Hindlimb muscle (tissue), 1 donor: ENCODE results near the gene MKI67. TPM values are rescaled to one million over a fixed set of nuclear protein-coding genes. Genes with fewer than 3 reads are reported as not detected.
"Not testable (repeated sequence)": the region's sequence is repeated elsewhere in the genome, so short reads cannot be mapped to it uniquely, and the experiment has no call there.

Experiments
- DNase-seq: peaks from one replicate; pipeline ENCODE4 v3.0.0-alpha.2; 2013
- polyA plus RNA-seq: library from polyadenylated mRNA; unstranded; fragments of 120-200 nt; gene quantifications from one replicate; pipeline ENCODE4 v1.2.1, GENCODE V29; 2013; ENCODE audit not compliant: insufficient read length

Gene MKI67
- polyA plus RNA-seq, 1 donor = 31.9 TPM

- no peak for DNase-seq
Observed at GRCh38 chr10:128102480-128103228, 23.6 kb downstream of the MKI67 start.

DNA sequence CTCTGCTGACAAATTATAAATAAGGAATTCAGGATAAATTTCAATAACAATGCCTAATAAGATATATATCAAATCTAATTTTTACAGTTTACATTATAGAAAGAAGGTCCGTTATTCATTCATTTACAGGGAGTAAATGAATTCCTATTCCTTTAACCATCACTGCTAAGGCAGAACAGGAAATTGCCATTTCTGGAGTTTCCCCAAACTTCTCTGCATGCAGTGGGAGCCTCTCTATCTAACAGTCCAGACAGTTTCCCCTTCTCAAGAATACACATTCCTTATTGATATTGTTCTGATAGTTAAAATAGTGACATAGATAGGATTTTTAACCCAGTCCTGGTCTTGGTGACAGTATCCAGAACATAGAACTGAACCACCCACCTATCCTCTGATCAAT, 24.3 kb downstream of the MKI67 start:
- DNase-seq = no peak

DNA sequence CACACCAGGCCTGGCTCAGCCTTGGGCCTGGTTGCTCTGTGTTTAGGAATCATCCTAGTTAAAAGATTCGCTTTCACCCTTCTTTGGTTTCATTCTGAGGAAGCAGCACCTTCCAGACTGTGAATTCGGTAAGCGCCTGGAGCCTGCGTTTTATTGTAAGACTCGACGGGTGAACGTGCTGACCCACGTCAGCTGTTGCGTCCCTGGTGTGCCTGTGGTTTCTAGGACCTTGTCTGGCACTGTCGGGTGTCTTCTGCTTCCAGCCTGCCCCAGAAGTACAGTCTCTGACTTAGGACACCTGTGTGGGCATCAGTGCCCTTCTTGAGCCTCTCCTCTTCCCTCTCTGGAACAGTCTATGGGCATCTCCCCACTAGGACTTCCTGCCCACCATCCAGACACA, 26.3 kb downstream of the MKI67 start:
- no peak for DNase-seq

- no peak for DNase-seq
Observed at GRCh38 chr10:128098631-128099030, 27.6 kb downstream of the MKI67 start.

- no peak for DNase-seq
Observed at GRCh38 chr10:128097783-128098182, 28.4 kb downstream of the MKI67 start.

DNA sequence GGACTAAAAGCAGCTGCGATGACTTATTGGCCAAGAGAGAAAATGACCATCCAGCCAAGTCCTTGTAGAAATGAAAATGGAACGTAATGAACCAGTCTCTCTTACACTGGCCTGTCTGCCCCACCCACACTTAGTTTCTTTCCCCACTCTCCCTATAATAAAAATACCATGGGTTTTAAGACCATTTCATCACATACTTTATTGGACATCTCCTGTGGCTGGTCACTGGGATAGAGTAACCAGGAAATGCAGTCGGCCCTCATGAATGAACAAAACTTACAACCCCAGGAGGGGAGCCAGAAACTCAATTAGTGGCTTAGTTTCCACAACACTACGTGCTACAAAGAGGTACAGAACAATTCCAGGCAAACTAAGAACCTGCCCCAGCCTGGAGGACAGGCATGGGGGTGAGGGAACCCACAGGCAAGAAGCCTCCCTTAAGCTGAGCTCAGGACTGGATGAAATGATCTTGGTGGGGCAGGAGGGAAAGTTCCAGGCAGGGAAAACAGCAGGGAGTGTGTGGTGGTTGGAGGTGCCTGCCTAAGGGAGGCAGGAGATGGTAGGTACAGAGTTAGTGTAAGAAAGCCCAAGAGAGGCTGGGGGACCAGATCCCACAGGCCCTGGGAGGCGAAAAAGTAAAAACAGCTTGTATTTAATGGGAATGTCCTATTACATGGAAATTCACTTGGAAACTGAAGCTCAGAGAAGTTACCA, 29.6 kb downstream of the MKI67 start:
- no peak for DNase-seq

GRCh38 chr10:128095753-128096469, 30.3 kb downstream of the MKI67 start:
- DNase-seq = no peak

GRCh38 chr10:128095027-128095752, 31.0 kb downstream of the MKI67 start:
- DNase-seq = no peak

GRCh38 chr10:128094596-128094995, 31.6 kb downstream of the MKI67 start:
- not testable (repeated sequence) for DNase-seq

- no peak for DNase-seq
Observed at GRCh38 chr10:128092454-128092853, 33.8 kb downstream of the MKI67 start.

- no peak for DNase-seq
Observed at GRCh38 chr10:128091636-128092210, 34.5 kb downstream of the MKI67 start.

DNA sequence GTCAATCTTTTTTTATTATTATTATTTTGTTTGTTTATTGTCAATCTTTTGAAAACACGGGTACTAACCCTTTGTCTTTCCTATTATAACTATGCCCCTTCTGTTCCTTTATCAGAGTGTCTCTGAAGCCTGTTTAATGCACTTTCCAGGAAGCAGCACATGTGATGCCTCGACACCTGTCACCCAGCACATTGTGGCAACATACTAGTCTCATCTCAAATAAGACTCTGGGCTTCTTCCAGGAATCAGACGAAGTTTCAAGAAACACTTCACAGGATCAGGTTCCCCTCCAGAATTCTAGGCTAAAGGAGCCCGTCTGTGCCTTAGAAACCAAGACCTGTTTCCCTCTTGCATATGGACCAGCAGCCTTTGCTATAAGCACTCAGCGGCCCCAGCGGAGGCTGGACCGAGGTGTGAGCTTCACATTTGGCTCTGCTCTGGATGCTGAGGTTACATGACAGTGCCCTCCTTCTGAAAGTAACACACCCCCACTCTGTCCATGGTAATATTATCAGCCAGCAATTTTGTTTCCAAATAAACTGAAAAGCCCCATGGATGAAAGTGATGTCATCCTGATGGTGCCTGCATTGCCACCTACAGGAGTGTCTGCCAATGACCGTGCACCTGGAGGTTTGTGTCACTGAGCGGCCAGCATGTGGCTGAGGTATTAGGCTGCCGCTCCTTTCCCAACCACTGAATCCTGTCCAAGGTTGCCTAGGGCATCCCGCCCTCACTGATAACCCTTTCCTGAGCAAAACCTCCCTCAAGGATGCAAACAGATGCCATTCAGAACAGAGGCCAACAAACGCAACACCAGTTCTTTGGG, 38.1 kb downstream of the MKI67 start:
- DNase-seq = no peak

DNA sequence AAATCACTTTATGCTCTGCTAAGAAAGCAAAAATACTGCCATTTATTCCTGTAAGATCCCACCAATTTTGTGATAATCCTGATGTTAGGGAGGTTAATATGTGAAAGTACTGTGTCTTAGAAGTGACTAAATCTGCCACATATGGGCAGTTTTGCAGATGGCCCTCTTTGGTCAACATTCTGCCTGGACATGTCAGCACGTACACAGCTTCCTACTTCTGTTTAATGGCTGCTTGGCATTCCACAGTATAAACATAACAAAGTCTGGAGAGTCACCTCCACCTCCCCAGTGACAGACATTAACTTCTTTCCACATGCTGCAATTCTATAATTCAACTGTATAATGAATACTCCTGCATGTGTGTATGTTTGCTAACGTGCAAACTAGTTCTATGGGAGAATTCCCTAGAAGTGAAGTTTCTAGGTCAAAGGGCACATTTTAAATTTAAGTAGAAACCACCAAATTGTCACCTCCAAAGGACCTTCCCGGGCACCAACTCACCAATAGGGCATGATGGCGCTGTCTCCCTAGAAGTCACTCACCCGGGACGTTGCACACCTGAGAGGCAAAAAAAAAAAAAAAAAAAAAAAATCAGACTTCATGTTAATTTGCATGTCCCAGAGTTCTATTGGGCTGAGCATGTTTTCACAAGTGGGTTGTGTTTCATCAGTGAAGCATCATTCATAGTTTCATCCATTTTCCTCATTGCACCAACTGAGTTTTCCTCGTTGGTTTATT, 38.9 kb downstream of the MKI67 start:
- no peak for DNase-seq

DNA sequence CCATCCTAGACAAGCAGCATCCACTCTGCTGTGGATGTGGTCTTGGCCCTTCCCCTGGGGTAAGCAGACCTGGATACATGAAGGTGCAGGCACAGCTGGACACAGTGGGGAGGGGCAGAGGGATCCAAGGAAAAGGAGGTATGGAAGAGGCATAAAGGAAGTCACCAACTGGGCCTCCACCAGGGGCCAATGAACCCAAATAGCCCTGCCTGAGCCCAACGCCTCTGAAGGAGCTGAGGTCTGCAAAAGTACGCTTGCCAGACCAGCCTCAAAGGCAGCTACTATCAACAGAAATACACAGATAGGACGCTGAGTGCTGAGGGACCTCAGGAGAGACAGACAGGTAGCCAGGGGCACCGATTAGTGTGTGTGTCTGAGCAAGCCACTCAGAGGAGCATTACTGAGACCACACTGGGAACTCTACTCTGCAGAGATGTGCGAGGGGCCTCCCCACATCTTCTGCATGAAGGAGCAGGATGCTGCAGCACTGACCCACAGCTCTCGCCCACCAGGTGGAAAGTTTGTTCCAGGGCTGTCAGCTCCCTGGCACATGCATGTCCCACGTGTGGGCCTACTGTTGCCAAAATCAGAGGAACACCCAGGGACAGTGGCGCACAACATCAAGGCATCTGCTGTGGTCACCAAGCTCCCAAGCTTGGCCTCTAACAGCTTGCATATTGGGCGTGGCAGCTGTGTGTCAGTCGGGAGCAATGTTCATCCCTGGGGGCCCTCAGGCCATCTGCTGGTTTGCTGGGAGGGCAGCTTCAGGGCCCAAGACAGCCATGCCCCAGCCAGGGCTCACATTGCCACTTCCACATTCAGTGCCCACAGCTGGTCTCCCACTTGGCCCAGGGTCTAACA, 40.0 kb downstream of the MKI67 start:
- DNase-seq = no peak

DNA sequence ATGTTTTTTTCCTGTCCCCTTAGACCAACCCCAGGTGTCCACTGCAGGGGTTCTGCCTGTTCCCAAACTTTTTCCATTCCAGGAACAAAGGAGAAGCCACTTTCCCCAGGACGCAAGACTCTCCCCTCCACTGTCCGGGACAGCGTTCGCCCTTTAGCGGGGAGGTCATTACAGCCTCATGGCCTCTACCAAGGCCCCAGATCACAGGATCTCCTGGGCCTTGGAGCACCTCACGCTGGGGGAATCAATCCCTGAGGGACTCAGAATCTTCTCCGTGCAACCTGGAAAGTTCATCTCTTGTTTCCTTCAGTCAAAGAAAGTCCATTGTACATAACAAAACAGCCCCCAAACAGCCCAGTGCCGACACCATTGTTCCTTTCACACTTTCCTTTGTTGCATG, 41.2 kb downstream of the MKI67 start:
- no peak for DNase-seq

DNA sequence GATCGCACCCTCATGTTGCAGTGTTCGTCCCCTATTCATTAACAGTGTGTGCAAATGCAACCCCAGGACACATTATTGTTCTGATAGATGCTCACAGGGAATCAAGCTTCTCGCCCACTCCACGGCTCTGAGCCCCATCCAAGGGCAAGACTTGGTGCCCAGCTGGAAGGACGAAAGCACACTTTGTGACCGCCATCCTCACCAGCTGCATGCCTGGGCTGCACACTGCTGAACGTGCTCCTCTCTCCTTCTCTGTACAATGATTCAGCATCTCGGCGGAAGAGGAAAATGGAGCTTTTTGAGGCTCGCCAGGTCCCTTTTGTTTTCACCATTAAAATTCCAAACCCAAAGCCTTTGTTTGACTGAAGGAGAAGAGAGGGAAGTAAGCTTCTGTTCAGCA, 41.9 kb downstream of the MKI67 start:
- no peak for DNase-seq

DNA sequence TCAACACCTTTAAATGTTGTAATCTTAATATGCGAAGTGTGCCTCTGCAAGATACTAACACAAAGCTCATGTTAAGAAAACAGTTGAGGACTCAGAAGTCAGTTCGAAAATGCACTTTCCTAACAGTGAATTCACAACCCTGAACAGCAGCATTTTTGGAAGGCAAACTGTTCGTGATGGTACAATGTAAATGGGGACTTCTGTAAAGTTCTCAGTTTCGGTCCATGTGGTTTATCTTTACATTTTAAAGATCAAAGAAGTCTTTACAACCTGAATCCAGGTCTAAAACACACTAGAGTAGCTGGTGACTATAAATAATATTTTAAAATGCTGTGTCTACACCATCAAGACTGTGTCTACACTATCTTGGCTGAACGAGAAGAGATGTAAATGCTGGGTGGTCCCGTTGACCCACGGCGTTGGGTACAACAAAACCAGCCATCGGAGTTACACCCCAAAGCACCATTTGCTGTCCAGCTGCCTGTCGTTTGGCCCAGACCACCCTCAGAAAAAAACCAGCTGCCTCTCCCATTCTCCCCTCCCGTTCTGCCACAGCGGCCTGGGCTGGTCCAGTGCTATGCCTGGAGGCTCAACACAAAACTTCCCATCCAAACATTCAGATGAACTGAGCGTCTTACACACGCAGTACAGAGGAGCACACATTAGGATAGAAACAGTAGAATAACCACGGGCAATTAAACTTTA, 42.9 kb downstream of the MKI67 start:
- DNase-seq = no peak

GRCh38 chr10:128081720-128082119, 44.5 kb downstream of the MKI67 start:
- no peak for DNase-seq

- no peak for DNase-seq
Observed at GRCh38 chr10:128081222-128081621, 45.0 kb downstream of the MKI67 start.
